ENCODE measurements around the gene TEAD1.

TEAD1 gene

DNA sequence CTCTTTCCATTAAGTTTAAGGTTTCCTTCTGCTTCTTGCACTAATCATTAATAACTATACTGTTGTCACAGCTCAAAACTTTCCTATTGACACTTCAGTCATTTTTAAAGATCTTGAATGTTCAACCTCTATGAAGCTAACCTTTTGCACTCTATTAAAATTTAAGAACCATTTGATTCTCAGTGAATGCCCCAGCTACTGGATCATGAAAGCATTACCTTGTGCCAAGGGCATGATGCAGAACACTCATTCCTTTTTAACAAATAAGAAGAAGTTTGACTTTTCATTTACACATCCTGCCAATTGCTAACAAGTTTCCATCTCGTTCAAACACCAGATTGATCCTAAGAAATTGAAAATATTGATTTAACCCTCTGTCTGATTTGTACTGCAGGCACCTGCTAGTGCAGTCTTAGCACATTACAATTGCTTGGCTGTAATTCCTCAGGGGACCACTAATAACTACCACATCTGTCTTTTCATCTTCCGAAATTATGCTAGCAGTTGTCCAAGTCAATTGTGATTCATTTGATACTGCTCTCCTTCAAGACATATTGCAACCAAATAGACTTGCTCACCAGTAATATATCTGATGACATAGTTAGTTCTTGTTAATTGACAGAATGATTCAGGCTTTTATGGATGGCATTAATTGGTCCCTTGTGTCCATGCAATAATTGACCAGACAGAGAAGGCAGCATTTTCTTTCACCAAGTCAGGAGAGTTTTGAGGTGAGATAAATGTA lies 158.4 kb downstream of the TEAD1 start:
- peaks cover 6% of the 10 kb centered on the region for H3K4me1 ChIP-seq
- TF ChIP-seq, protein P1, sequence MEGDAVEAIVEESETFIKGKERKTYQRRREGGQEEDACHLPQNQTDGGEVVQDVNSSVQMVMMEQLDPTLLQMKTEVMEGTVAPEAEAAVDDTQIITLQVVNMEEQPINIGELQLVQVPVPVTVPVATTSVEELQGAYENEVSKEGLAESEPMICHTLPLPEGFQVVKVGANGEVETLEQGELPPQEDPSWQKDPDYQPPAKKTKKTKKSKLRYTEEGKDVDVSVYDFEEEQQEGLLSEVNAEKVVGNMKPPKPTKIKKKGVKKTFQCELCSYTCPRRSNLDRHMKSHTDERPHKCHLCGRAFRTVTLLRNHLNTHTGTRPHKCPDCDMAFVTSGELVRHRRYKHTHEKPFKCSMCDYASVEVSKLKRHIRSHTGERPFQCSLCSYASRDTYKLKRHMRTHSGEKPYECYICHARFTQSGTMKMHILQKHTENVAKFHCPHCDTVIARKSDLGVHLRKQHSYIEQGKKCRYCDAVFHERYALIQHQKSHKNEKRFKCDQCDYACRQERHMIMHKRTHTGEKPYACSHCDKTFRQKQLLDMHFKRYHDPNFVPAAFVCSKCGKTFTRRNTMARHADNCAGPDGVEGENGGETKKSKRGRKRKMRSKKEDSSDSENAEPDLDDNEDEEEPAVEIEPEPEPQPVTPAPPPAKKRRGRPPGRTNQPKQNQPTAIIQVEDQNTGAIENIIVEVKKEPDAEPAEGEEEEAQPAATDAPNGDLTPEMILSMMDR (IDR thresholded peaks at IDR 0.05; ENCODE audit: low read depth, low read length) = no peak
- no peaks in the 10 kb centered on the region for H3K27me3 ChIP-seq
- H3K4me3 ChIP-seq (ENCODE audit: low read depth, low read length) = no peak overlapping the region
- DNase-seq = no peak
- no peaks in the 10 kb centered on the region for H3K36me3 ChIP-seq
- H3K9me3 ChIP-seq = no peaks in the 10 kb centered on the region

DNA sequence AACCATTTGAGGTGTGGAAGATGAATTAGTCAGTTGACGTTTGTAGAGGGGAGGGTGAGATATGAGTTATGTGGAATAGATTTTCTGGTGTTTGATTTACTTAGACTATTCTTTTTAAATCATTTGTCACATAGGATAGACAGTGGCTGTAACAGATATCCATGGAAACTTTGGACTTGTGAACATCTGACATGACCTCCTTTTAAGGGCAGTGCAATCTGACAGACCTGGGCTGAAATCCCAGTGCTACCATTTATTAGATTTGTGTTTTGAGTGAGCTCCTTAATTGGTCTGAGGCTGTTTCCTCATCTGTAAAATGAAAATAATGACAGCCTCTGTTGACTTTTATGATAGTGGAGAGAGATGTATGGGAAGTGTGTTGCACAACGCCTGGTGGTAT lies 159.9 kb downstream of the TEAD1 start:
- Histone ChIP-seq H3K27me3 (no peaks in the 10 kb centered on the region), H3K4me1 (peaks cover 6% of the 10 kb centered on the region), H3K9me3 (no peaks in the 10 kb centered on the region), H3K36me3 (no peaks in the 10 kb centered on the region), H3K4me3 (ENCODE audit: low read depth, low read length) (no peak overlapping the region)
- TF ChIP-seq, protein P1 (IDR thresholded peaks at IDR 0.05; ENCODE audit: low read depth, low read length) = no peak
- DNase-seq = no peak

DNA sequence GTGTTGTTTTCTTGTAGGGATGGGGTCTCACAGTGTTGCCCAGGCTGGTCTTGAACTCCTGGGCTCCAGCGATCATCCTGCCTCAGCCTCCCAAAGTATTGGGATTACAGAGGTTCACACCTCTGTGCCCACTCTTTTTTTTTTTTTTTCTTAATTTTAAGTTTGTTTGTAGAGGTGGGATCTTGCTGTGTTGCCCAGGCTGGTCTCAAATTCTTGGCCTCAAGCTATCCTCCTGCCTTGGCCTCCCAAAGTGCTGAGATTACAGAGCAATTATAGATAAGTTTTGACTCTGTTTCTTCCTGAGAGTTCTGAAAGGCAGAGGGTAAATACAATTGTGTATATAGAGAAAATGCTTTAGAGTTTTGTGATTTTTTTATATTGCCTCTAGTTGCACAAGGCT lies 160.4 kb downstream of the TEAD1 start:
- Histone ChIP-seq H3K4me3 (ENCODE audit: low read depth, low read length) (no peak overlapping the region), H3K27me3 (no peaks in the 10 kb centered on the region), H3K36me3 (no peaks in the 10 kb centered on the region), H3K9me3 (no peaks in the 10 kb centered on the region), H3K4me1 (peaks cover 6% of the 10 kb centered on the region)
- TF ChIP-seq, protein P1 (IDR thresholded peaks at IDR 0.05; ENCODE audit: low read depth, low read length) = no peak
- no peak for DNase-seq

DNA sequence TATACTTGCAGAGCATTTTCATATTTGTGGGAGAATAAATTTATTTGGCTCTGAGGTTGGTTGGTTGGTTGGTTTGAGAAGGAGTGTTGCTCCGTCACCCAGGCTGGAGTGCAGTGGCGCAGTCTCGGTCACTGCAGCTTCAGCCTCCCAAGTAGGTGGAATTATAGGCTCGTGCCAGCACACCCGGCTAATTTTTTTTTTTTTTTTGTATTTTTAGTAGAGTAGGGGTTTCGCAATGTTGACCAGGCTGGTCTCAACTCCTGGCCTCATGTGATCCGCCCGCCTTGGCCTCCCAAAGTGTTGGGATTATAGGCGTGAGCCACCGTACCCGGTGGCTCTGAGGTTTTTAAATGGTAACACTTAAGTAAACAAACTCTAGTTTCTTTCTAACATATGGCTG lies 161.1 kb downstream of the TEAD1 start:
- H3K36me3 ChIP-seq = no peaks in the 10 kb centered on the region
- no peaks in the 10 kb centered on the region for H3K9me3 ChIP-seq
- TF ChIP-seq, protein P1 (IDR thresholded peaks at IDR 0.05; ENCODE audit: low read depth, low read length) = no peak
- H3K4me3 ChIP-seq (ENCODE audit: low read depth, low read length) = no peak overlapping the region
- H3K27me3 ChIP-seq = no peaks in the 10 kb centered on the region
- peaks cover 6% of the 10 kb centered on the region for H3K4me1 ChIP-seq
- DNase-seq = no peak

DNA sequence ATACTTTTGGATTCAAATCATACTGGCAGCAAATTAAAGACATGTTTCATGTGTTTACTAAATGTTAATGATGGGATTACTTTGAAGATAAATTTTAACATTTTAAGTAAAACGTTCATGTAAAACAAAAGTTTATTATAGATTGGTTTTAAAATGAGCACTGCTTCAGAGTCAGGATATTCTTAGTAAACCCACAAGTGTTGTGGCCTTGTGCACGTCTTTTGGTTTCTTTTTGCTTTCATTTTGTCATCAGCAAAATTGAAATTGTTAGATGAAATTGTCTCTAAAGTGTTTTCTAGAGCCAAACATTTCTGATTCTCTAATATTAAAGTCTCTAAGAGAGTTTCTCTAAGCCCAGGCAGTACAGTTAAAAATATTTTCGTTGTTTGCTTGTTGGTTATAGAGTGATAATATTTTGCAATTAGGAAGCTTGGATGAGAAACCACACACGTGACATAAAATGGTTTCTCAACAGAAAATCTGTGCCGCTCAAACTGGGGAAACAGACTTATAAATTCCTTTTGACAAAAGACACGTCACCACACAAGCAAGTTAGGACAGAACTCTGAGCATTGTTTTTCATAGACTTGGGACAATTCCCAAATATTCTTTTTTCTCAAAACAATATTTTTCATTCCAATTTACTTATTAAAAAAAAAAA lies 164.4 kb downstream of the TEAD1 start:
- TF ChIP-seq, protein P1 (IDR thresholded peaks at IDR 0.05; ENCODE audit: low read depth, low read length) = no peak
- Histone ChIP-seq H3K36me3 (no peaks in the 10 kb centered on the region), H3K4me1 (peaks cover 13% of the 10 kb centered on the region), H3K9me3 (no peaks in the 10 kb centered on the region), H3K27me3 (no peaks in the 10 kb centered on the region), H3K4me3 (ENCODE audit: low read depth, low read length) (no peak overlapping the region)
- DNase-seq = no peak

Data from BE2C (cell line).